Measurements from ENCODE around the gene CPZ.

DNA sequence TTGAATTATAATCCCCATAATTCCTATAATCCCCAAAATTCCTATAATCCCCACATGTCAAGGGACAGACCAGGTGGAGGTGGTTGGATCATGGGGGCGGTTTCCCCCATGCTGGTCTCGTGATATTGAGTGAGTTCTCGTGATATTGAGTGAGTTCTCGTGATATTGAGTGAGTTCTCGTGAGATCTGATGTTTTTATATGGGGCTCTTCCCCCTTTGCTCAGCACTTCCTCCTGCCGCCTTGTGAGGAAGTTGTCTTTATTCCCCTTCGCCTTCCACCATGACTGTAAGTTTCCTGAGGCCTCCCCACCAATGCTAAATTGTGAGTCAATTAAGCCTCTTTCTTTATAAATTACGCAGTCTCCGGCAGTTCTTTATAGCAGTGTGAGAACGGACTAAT lies 48.9 kb upstream of the CPZ start:
- TF ChIP-seq EZH2 (IDR thresholded peaks at IDR 0.05; ENCODE audit: low read depth, unreplicated experiment) (no peak), CTCF (conservative IDR thresholded peaks at IDR 0.05; ENCODE audit: low read depth in 2 of 2) (no peak), ZNF462 (CRISPR knock-in tag; IDR thresholded peaks at IDR 0.05) (no peak), NANOG (IDR thresholded peaks at IDR 0.05; ENCODE audit: borderline replicate concordance) (no peak), POLR2AphosphoS5 (IDR thresholded peaks at IDR 0.05; ENCODE audit: low read depth) (no peak), EZH2phosphoT487 (IDR thresholded peaks at IDR 0.05; ENCODE audit: unreplicated experiment) (no peak)
- TF ChIP-seq, protein P1, sequence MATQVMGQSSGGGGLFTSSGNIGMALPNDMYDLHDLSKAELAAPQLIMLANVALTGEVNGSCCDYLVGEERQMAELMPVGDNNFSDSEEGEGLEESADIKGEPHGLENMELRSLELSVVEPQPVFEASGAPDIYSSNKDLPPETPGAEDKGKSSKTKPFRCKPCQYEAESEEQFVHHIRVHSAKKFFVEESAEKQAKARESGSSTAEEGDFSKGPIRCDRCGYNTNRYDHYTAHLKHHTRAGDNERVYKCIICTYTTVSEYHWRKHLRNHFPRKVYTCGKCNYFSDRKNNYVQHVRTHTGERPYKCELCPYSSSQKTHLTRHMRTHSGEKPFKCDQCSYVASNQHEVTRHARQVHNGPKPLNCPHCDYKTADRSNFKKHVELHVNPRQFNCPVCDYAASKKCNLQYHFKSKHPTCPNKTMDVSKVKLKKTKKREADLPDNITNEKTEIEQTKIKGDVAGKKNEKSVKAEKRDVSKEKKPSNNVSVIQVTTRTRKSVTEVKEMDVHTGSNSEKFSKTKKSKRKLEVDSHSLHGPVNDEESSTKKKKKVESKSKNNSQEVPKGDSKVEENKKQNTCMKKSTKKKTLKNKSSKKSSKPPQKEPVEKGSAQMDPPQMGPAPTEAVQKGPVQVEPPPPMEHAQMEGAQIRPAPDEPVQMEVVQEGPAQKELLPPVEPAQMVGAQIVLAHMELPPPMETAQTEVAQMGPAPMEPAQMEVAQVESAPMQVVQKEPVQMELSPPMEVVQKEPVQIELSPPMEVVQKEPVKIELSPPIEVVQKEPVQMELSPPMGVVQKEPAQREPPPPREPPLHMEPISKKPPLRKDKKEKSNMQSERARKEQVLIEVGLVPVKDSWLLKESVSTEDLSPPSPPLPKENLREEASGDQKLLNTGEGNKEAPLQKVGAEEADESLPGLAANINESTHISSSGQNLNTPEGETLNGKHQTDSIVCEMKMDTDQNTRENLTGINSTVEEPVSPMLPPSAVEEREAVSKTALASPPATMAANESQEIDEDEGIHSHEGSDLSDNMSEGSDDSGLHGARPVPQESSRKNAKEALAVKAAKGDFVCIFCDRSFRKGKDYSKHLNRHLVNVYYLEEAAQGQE (IDR thresholded peaks at IDR 0.05; ENCODE audit: unreplicated experiment), result no peak

Data from GM23338 (cell line).